A375 (cell line): ENCODE measurements around the gene CASTOR2. TPM values are rescaled to one million over a fixed set of nuclear protein-coding genes. Genes with fewer than 3 reads are reported as not detected.

ENCODE experiments used
- total RNA-seq: library from RNA; depleted of rRNA; stranded (reverse); fragments of >200 nt; shearing (Covaris generic); gene quantifications from 2 replicates; pipeline ENCODE4 v1.2.3, GENCODE V29; 2014; rRNA removed

Gene CASTOR2
- total RNA-seq, result 1.2 and 4.7 TPM in 2 replicates

GRCh38 chr7:74964511-74965119 lies at the start of gene CASTOR2:
Gene CASTOR2 (plus strand): TSS chr7:74964705. CDS start chr7:74964986, 281 bp downstream.

Other genes with a start within 250 kb of the CASTOR2 start
- 0.11 TPM in 1 of 2 replicates, not detected in the other for gene NCF1, start 190.7 kb upstream of the CASTOR2 start, total RNA-seq
- gene GTF2IRD2, start 113.1 kb upstream of the CASTOR2 start, total RNA-seq, result 2.4 and 2.7 TPM in 2 replicates
- gene RCC1L, start 109.1 kb downstream of the CASTOR2 start, total RNA-seq, result 78.4 and 104 TPM in 2 replicates
- gene GTF2IRD2B, start 127.9 kb downstream of the CASTOR2 start, total RNA-seq, result 23.1 and 34.3 TPM in 2 replicates